HCEC 1CT (cell line): Measurements from ENCODE around the gene TUT4.
A peak's percentile ranks its signal among the peaks of the same experiment; 100 is the strongest.

ENCODE experiments used
- DNase-seq: peaks from one replicate; pipeline ENCODE4 v3.0.0-alpha.2; 2017

Gene TUT4

GRCh38 chr1:52455686-52456085 lies 97.2 kb downstream of the TUT4 start:
- peak; percentile 36 for DNase-seq

- no peak for DNase-seq
Observed at GRCh38 chr1:52454779-52455178, 98.1 kb downstream of the TUT4 start.

GRCh38 chr1:52454127-52454526 lies 98.8 kb downstream of the TUT4 start:
- DNase-seq: no peak

GRCh38 chr1:52444463-52444862 lies 108.4 kb downstream of the TUT4 start:
- no peak for DNase-seq

GRCh38 chr1:52439976-52440375 lies 112.9 kb downstream of the TUT4 start:
- no peak for DNase-seq

- DNase-seq: no peak
Observed at GRCh38 chr1:52436817-52437216, 116.1 kb downstream of the TUT4 start.

- no peak for DNase-seq
Observed at GRCh38 chr1:52435650-52436049, 117.2 kb downstream of the TUT4 start.

GRCh38 chr1:52435211-52435610 lies 117.7 kb downstream of the TUT4 start:
- DNase-seq: no peak

GRCh38 chr1:52432807-52433206 lies 120.1 kb downstream of the TUT4 start:
- no peak for DNase-seq

GRCh38 chr1:52427152-52427551 lies 125.7 kb downstream of the TUT4 start:
- DNase-seq: no peak

- peak; percentile 6 for DNase-seq
Observed at GRCh38 chr1:52426371-52426770, 126.5 kb downstream of the TUT4 start.

- peak; percentile 52 for DNase-seq
Observed at GRCh38 chr1:52424813-52425212, 128.1 kb downstream of the TUT4 start.

GRCh38 chr1:52424231-52424636 lies 128.7 kb downstream of the TUT4 start:
- DNase-seq: peak; percentile 7

GRCh38 chr1:52423771-52424170 lies 129.1 kb downstream of the TUT4 start:
- no peak for DNase-seq

GRCh38 chr1:52423055-52423454 lies 129.8 kb downstream of the TUT4 start:
- no peak for DNase-seq

- no peak for DNase-seq
Observed at GRCh38 chr1:52420713-52421112, 132.2 kb downstream of the TUT4 start.

- no peak for DNase-seq
Observed at GRCh38 chr1:52416811-52417210, 136.1 kb downstream of the TUT4 start.

GRCh38 chr1:52414942-52415341 lies 137.9 kb downstream of the TUT4 start:
- DNase-seq: no peak

- no peak for DNase-seq
Observed at GRCh38 chr1:52413410-52413989, 139.4 kb downstream of the TUT4 start.

GRCh38 chr1:52404975-52405338 lies 147.9 kb downstream of the TUT4 start:
- DNase-seq: no peak

GRCh38 chr1:52404116-52404974 lies 148.5 kb downstream of the TUT4 start, which contains the start of the genes ORC1 and PRPF38A:
TSS of gene ORC1 (minus strand) at chr1:52404423. CDS start at chr1:52402223, 2,200 bp downstream.
TSS of gene PRPF38A (plus strand) at chr1:52404602. CDS start at chr1:52404750, 148 bp downstream.
- peak; percentile 96 for DNase-seq

GRCh38 chr1:52403566-52404115 lies 149.3 kb downstream of the TUT4 start:
- peak; percentile 83 for DNase-seq

- no peak for DNase-seq
Observed at GRCh38 chr1:52402860-52403240, 150.0 kb downstream of the TUT4 start.

GRCh38 chr1:52400131-52400530 lies 152.8 kb downstream of the TUT4 start:
- no peak for DNase-seq
